ENCODE data around the gene SP6.

The SP6 gene

GRCh38 chr17:47879028-47879585, 28.1 kb upstream of the SP6 start:
- no peak for DNase-seq

DNA sequence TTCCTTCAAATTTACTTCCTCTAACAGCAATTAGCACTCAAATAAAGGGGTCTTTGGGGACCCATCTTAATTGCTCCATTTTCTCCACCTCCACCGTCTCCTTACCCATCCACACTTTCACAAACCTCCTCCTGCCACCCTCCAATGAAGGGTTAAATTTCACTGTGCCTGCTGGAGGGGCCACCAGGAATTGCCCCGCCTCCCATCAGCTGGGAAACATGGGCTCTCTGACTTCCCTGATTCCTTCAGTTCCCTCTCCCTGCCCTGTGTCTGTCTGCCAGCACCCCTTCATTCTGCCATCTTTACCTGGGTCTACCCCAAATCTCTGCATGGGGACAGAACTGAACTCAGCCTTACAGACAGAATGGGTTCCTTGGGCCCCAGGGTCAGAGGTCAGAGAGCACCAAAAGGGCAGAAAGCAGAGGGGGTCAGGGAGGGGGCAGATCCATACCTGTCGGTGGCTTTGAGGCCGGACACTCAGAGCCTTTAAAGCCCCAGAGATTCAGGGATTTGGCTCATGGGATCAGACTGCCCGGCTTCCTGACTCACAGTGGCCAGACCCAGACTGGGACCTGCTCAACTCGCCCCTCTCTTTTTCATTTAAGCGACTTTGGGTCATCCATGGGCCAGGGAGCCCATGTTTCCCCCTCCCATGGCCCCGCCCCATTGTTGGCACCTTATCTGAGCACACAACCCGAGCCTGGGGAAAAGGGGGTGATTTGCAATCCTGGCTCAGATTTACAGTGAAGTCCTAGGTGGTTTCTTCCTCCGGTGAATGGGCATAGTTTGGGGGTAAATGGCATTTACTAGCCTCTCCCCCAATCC, 27.5 kb upstream of the SP6 start:
- no peak for DNase-seq

DNA sequence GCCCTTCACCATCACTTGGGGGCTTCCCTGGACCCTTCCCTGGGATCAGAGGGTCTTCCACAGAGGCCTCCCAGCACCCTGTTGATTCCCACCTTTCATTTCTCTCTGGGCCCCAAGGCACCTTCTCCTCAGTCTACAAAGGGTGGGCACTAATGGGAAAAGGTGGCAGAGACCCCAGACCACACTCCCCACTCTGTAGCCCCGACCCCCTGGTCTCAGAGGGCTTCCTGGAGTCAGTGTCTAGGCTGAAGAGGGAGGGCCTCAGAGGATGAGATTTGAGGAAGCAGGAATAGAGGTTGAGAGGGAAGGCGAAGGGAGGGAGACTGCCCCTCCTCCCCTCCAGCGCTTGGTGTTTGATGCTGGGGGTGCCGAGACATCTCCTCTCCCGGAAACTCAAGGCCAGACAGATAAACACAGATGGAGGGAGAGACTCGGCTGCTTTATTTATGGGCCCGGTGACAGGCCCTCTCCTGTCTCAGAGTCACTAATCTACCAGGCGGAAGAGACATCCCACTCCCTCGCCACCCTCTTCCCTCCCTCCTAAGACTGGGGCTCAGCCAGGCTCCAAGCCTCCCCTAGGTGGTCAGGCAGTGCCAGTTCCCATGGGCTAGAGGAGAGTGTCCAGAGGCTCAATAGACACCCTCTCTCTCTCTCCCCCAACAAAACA, 26.5 kb upstream of the SP6 start:
- DNase-seq, result no peak

- DNase-seq, result no peak
These were observed 24.3 kb upstream of the SP6 start for GRCh38 chr17:47875011-47875985.

- no peak for DNase-seq
These were observed 22.5 kb upstream of the SP6 start for GRCh38 chr17:47873200-47874090.

- no peak for DNase-seq
These were observed 21.7 kb upstream of the SP6 start for GRCh38 chr17:47872651-47873161.

GRCh38 chr17:47872019-47872650, 21.2 kb upstream of the SP6 start:
- DNase-seq, result no peak

DNA sequence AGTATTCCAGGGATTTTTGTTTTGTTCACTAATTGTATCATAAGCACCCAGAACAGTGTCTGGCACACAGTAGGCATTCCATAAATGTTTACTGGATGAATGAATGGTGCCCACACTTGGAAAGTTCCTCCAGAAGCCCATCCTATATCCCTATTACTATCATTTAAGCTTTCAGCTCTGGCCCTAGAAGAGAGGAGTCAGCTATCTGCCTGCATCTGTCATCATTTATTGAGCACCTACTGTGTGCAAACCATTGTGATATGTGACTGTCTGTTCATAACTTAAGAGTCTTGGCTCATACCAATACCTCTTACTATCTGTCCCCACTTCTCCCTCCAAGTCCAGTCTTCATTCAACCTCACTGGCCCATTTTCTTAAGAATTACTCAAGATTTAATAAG, 20.1 kb upstream of the SP6 start:
- no peak for DNase-seq

DNA sequence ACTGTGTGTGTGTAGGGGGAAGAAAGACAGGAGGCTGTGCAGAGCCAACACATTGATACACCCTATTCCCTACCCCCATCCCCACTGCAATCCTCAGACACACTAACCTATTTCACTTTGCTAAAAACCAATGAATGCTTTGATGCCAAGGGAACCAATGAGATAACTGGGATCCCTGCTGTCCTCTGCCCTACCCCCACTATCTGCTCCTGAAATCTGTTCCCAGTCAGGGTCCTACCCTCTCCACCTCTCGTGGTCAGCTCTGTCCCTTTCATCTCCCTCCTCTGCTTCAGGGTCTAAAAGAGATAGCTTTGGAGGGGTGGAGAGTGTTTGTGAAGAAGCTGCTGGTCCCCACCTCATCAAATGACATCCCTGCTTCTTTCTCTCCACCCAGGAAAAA, 19.1 kb upstream of the SP6 start:
- no peak for DNase-seq

- DNase-seq, result no peak
These were observed 18.2 kb upstream of the SP6 start for GRCh38 chr17:47869114-47869513.

- DNase-seq, result no peak
These were observed 17.0 kb upstream of the SP6 start for GRCh38 chr17:47867813-47868533.

DNA sequence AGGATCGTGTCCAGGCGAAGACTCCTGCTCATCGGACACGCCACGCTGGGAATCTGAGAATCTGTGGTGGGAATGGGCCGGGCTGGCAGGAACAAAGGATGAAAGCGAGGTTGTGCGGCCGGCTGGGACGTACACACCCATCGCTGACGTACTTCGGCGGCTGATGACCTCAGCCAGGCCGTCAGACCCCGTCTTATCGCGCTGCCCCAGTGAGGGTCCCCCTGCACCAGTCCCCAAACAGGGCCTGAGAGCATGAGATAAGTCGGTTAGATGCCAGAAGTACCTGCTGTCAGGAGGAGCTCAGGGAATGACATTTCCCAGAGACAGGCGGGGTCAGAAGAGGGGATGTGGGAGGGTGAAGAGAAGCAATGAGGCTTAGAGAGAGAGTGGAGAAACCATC, 16.0 kb upstream of the SP6 start:
- DNase-seq, result no peak

DNA sequence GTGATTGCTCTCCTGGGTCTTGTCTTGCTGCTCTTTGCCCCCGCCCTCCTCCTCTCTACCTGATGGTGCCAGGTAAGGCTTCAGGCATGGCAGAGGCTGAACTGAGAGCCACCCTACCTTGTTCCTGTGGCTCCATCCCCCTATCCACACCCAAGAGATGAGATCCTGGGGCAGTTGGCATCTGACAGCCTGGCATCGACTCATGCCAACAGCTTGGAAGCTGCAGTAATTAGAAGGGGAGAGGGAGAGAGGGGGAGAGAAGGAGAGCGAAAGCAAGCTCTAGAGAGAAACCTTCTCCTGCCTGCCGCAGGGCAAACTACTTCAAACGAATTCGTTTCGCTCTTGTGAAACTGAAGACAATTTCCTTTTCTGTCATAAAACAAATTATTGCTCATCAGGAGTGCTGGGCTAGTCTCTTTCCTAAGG, 13.8 kb upstream of the SP6 start:
- peak; percentile 66 for DNase-seq

DNA sequence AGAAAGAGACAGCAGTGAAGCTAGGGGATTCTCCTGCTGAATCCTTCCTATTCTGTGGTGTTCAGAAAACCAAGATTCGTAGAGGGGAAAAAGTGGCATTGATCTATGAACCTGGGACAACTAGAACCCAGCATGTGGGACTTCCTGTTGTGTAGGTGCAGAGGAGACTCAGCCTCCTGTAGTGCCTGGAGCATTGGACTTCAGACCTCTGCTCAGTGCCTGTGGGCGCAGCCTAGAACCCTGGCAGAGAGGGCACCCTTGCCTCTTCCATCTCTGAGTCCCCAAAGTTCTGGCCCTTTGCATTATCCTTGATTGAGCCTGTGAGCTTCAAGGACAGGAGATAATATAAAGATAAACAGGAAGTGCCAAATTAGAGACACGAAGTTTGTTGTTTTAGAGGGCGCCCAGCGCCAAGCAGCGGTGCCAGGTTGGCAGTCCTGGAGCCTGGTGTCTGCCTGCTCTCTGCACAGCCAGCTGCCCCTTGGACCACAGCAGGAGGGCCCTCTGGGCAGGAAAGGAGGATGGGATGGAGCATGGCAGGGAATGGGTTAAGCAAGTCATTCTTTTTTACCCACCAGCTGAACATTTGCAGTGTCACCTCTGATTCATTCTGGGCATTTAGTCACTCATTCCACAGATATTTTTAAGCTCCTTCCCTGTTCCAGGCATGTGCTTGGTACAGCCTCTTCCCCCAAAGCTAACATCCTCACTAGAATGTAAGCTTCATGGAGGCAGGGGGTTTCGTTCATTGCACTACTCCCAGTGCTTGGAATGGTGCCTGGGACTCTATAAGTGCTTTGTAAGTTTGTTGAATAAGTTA, 11.9 kb upstream of the SP6 start:
- DNase-seq, result no peak

GRCh38 chr17:47860386-47860785, 9.4 kb upstream of the SP6 start:
- DNase-seq, result no peak

- DNase-seq, result no peak
These were observed 6.8 kb upstream of the SP6 start for GRCh38 chr17:47857551-47858455.

- no peak for DNase-seq
These were observed 5.9 kb upstream of the SP6 start for GRCh38 chr17:47856830-47857229.

- no peak for DNase-seq
These were observed 4.8 kb upstream of the SP6 start for GRCh38 chr17:47855737-47856136.
